Stomach (tissue), 4 donors: ENCODE results near the gene NREP.

Experiments used
- EP300 ChIP-seq: sonication (generic); formaldehyde crosslinking; IDR thresholded peaks from one replicate; pipeline ENCODE4 v1.6.1; 2017; ENCODE audit warnings: antibody characterized with exemption
- POLR2AphosphoS5 ChIP-seq, 3 donors: sonication (generic); formaldehyde crosslinking; IDR thresholded peaks; one replicate each; pipeline ENCODE4 v1.6.1; 2016; ENCODE audit warnings: antibody characterized with exemption in 3 of 3
- TF ChIP-seq, protein P1 (sequence below), 7 experiments: fragments of 450-650 bp in 4 of 7; fragments of 200-600 bp in 3 of 7; sonication (generic) in 3 of 7; IDR thresholded peaks; one replicate each; pipeline ENCODE4 v1.5.1; 2016 to 2019; ENCODE audit warnings: antibody characterized with exemption in 7 of 7, control low read depth in 2 of 7, mild to moderate bottlenecking in 1 of 7

DNA sequence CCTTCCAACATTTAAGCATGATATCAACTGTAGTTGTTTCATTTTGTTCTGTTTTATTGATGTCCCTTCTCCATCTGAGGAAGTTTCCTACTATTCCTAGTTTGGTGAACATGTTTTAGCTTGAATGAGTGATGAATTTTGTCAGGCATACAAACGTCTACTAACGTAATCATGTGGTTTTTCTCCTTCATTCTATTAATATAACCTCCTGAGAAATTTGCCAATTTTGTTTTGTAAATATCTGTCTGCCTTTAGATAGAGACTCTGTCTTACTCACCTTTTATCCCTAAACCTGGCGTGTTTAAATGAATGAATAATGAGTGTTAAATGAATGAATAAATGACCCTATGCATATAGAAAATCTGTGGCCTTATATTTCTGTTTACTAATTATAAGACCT is 26.5 kb upstream of the NREP start:
- TF ChIP-seq, protein P1, sequence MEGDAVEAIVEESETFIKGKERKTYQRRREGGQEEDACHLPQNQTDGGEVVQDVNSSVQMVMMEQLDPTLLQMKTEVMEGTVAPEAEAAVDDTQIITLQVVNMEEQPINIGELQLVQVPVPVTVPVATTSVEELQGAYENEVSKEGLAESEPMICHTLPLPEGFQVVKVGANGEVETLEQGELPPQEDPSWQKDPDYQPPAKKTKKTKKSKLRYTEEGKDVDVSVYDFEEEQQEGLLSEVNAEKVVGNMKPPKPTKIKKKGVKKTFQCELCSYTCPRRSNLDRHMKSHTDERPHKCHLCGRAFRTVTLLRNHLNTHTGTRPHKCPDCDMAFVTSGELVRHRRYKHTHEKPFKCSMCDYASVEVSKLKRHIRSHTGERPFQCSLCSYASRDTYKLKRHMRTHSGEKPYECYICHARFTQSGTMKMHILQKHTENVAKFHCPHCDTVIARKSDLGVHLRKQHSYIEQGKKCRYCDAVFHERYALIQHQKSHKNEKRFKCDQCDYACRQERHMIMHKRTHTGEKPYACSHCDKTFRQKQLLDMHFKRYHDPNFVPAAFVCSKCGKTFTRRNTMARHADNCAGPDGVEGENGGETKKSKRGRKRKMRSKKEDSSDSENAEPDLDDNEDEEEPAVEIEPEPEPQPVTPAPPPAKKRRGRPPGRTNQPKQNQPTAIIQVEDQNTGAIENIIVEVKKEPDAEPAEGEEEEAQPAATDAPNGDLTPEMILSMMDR (IDR thresholded peaks at IDR 0.05), result no peak
- no peak for TF ChIP-seq POLR2AphosphoS5 (IDR thresholded peaks at IDR 0.05)
- TF ChIP-seq EP300, result no peak
